ENCODE data around the gene STARD3. TPM values are rescaled to one million over a fixed set of nuclear protein-coding genes. Genes with fewer than 3 reads are reported as not detected.

Gene STARD3
- total and polyA plus RNA-seq, 2 of the 13 experiments (the other 11 are each of a cell fraction or from before 2014, with no cell fraction given), result 34.6 to 100 TPM

DNA sequence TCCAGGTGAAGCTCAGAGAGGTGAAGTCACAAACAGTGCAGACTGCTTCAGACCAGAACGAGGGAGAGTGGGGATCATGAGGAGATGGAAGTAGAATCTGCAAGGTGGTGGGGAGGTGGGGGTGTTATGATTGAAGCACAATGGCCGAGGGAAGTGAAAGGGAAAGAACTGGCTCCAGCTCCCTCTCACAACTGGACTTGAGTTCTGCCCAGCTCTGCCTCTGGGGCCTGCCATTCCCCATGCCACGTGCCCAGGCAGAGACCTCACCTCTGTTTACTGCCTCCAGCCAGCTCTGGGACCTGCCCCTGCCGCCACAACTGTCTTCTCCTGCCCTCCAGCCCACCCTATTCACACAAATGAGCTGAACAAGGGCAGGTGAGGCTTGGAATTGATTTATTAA lies 33.8 kb downstream of the STARD3 start:
- POLR2A ChIA-PET, result interaction anchor here (1.2 to 9.4 kb wide), 9 partner anchors 17 to 59 kb away, joined by 3 to 96 read pairs (median 9); partner anchors contain the start of genes ERBB2, MIEN1 and PGAP3
- DNase-seq (ENCODE audit: low spot score), result no peak

More for the DNA sequence above, 33.8 kb downstream of the STARD3 start:
- BruUV-seq (replicated peaks), result no TSS peak
- intact Hi-C loops (cut with micrococcal nuclease; ENCODE audit: unreplicated experiment) (loop anchor here (5.0 kb wide), 1 partner anchor 82 kb away; no protein-coding TSS in a partner anchor), in situ Hi-C loops (cut with HindIII; ENCODE audit: extremely low pct_ligation_motif_present, low pct_unique_long_range_greater_than_20kb) (loop anchor here (5.0 kb wide), 2 partner anchors 48 to 82 kb away; no protein-coding TSS in a partner anchor)
- no peaks in the 10 kb centered on the region for H3K9me3 ChIP-seq (ENCODE audit: low read length)
- H3K9ac ChIP-seq (ENCODE audit: insufficient read depth, low read depth, low read length), result no peak overlapping the region
- no peak overlapping the region for H3K4me3 ChIP-seq (replicated peaks in 1 of 3; ENCODE audit: insufficient read depth in 1 of 3, low read depth in 2 of 3, low read length in 3 of 3)
- H3K79me2 ChIP-seq (ENCODE audit: insufficient read depth, low read length), result no peaks in the 10 kb centered on the region
- peak; percentile 14; the same call in 1 of the 2 replicates for TF ChIP-seq TFE3 (CRISPR knock-in tag; IDR thresholded peaks at IDR 0.05)
- TF ChIP-seq NFE2L1 (CRISPR knock-in tag; IDR thresholded peaks at IDR 0.05; ENCODE audit: borderline replicate concordance), result no peak
- TF ChIP-seq CTCF (CRISPR knock-in tag; IDR thresholded peaks at IDR 0.05), result 0 out of 2 replicates have a peak, but pooled peaks have one; percentile 2
- TF ChIP-seq DMTF1 (CRISPR knock-in tag; IDR thresholded peaks at IDR 0.05), result no peak
- H3K36me3 ChIP-seq (replicated peaks in 1 of 2; ENCODE audit: control insufficient read depth in 1 of 2, insufficient read depth in 2 of 2, low read length in 2 of 2), result no peaks in the 10 kb centered on the region
- ATAC-seq (no peak), FAIRE-seq (no peak)
- H3K4me1 ChIP-seq (ENCODE audit: insufficient read depth, low read length), result peaks cover 77% of the 10 kb centered on the region
- no peak overlapping the region for H3K4me2 ChIP-seq (ENCODE audit: low read depth, low read length)
- 32% methylated on average over 4 of the region's 4 CpGs for WGBS (ENCODE audit: low lambda C conversion rate)
- no peaks in the 10 kb centered on the region for H4K20me1 ChIP-seq (ENCODE audit: insufficient read depth, low read length)
- H3K27ac ChIP-seq (ENCODE audit: extremely low read length, insufficient read depth, low read length), result no peak overlapping the region
- CTCF ChIA-PET (ENCODE audit: low intra/inter-chr PET ratio, low total read pairs), result interaction anchor here (1.7 to 8.5 kb wide), 2 partner anchors 49 to 123 kb away, joined by 4 to 136 read pairs; no protein-coding TSS in a partner anchor
- no peak overlapping the region for H2AFZ ChIP-seq (ENCODE audit: low read length)
- H3K27me3 ChIP-seq (ENCODE audit: control insufficient read depth in 1 of 2, insufficient read depth in 2 of 2, low read length in 2 of 2), result peaks cover 11 to 49% of the 10 kb centered on the region in 2 experiments

All from HepG2 (cell line).